Measurements from ENCODE around the gene RDH12.
"Not testable (repeated sequence)": the region's sequence is repeated elsewhere in the genome, so short reads cannot be mapped to it uniquely, and the experiment has no call there.

RDH12 gene

DNA sequence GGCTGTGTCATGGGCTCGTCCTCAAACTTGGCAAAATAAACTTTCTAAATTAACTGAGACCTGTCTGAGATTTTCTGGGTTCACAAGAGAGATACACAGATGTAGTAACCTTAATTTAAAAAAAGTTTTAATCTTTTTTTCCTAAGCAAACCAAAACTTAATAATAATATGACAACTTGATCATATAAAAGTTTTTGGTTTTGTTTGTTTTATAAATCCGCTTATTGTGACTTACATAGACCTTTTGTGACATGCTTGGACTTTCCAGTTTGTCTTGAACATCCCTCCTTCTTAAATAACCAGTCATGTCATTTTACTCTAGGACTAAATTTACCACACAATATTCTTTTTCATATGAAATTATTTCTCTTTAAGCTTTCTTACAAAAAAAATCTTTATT is 8.5 kb downstream of the RDH12 start:
- Histone ChIP-seq H4K20me1 (ENCODE audit: insufficient read depth, low read length) (no peaks in the 10 kb centered on the region), H3K27me3 (ENCODE audit: low read depth, low read length) (no peaks in the 10 kb centered on the region), H3K27ac (ENCODE audit: low read length) (no peak overlapping the region), H3K4me2 (ENCODE audit: low read length) (no peak overlapping the region), H3K9ac (ENCODE audit: low read length) (no peak overlapping the region), H3K4me1 (ENCODE audit: low read length) (no peaks in the 10 kb centered on the region), H3K36me3 (replicated peaks; ENCODE audit: low read depth, low read length) (no peaks in the 10 kb centered on the region), H3K4me3 (ENCODE audit: low read length) (no peak overlapping the region), H2AFZ (ENCODE audit: low read depth, low read length) (no peak overlapping the region), H3K9me3 (ENCODE audit: insufficient read depth, low read length) (peaks cover 19% of the 10 kb centered on the region), H3K79me2 (ENCODE audit: low read length) (no peaks in the 10 kb centered on the region)
- TF ChIP-seq, protein P1, sequence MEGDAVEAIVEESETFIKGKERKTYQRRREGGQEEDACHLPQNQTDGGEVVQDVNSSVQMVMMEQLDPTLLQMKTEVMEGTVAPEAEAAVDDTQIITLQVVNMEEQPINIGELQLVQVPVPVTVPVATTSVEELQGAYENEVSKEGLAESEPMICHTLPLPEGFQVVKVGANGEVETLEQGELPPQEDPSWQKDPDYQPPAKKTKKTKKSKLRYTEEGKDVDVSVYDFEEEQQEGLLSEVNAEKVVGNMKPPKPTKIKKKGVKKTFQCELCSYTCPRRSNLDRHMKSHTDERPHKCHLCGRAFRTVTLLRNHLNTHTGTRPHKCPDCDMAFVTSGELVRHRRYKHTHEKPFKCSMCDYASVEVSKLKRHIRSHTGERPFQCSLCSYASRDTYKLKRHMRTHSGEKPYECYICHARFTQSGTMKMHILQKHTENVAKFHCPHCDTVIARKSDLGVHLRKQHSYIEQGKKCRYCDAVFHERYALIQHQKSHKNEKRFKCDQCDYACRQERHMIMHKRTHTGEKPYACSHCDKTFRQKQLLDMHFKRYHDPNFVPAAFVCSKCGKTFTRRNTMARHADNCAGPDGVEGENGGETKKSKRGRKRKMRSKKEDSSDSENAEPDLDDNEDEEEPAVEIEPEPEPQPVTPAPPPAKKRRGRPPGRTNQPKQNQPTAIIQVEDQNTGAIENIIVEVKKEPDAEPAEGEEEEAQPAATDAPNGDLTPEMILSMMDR (IDR thresholded peaks at IDR 0.05; ENCODE audit: low read depth, low read length) = no peak
- TF ChIP-seq EZH2phosphoT487 (IDR thresholded peaks at IDR 0.05; ENCODE audit: low read depth) = no peak

- no peak overlapping the region for H3K4me3 ChIP-seq (ENCODE audit: low read length)
- TF ChIP-seq, protein P1 (IDR thresholded peaks at IDR 0.05; ENCODE audit: low read depth, low read length) = no peak
- TF ChIP-seq EZH2phosphoT487 (IDR thresholded peaks at IDR 0.05; ENCODE audit: low read depth) = no peak
- H3K27ac ChIP-seq (ENCODE audit: low read length) = no peak overlapping the region
- no peaks in the 10 kb centered on the region for H3K4me1 ChIP-seq (ENCODE audit: low read length)
- H3K27me3 ChIP-seq (ENCODE audit: low read depth, low read length) = peaks cover 7% of the 10 kb centered on the region
- no peak overlapping the region for H3K4me2 ChIP-seq (ENCODE audit: low read length)
- H3K9me3 ChIP-seq (ENCODE audit: insufficient read depth, low read length) = no peaks in the 10 kb centered on the region
- H3K79me2 ChIP-seq (ENCODE audit: low read length) = no peaks in the 10 kb centered on the region
- no peak overlapping the region for H2AFZ ChIP-seq (ENCODE audit: low read depth, low read length)
- no peaks in the 10 kb centered on the region for H4K20me1 ChIP-seq (ENCODE audit: insufficient read depth, low read length)
- no peaks in the 10 kb centered on the region for H3K36me3 ChIP-seq (replicated peaks; ENCODE audit: low read depth, low read length)
- H3K9ac ChIP-seq (ENCODE audit: low read length) = no peak overlapping the region
Observed at GRCh38 chr14:67717048-67717447, 15.4 kb downstream of the RDH12 start.

DNA sequence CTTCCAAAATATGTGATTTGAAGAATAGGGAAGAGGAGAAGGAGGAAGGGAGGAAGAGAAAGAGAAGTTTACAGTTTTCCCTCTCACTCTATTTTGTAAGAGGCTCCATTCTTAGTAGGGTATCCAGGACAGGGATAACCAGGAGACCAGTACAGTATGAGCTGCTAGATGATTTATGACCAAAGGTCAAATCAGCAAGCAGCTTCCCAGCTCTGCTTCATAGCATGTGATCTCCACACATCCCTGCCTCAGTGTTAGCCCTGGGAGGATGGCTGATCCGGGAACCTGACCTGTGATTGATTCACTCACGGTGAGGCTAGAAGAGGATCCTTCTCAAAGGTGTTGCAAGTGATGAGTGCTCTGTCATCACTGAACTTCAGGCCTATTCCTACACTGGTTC is 16.6 kb downstream of the RDH12 start:
- H3K79me2 ChIP-seq (ENCODE audit: low read length) = no peaks in the 10 kb centered on the region
- H3K36me3 ChIP-seq (replicated peaks; ENCODE audit: low read depth, low read length) = no peaks in the 10 kb centered on the region
- peaks cover 15% of the 10 kb centered on the region for H3K27me3 ChIP-seq (ENCODE audit: low read depth, low read length)
- no peak overlapping the region for H3K4me3 ChIP-seq (ENCODE audit: low read length)
- no peak overlapping the region for H3K4me2 ChIP-seq (ENCODE audit: low read length)
- no peaks in the 10 kb centered on the region for H4K20me1 ChIP-seq (ENCODE audit: insufficient read depth, low read length)
- no peak overlapping the region for H3K9ac ChIP-seq (ENCODE audit: low read length)
- H3K4me1 ChIP-seq (ENCODE audit: low read length) = no peaks in the 10 kb centered on the region
- no peak overlapping the region for H2AFZ ChIP-seq (ENCODE audit: low read depth, low read length)
- TF ChIP-seq, protein P1 (IDR thresholded peaks at IDR 0.05; ENCODE audit: low read depth, low read length) = no peak
- TF ChIP-seq EZH2phosphoT487 (IDR thresholded peaks at IDR 0.05; ENCODE audit: low read depth) = no peak
- no peak overlapping the region for H3K27ac ChIP-seq (ENCODE audit: low read length)
- no peaks in the 10 kb centered on the region for H3K9me3 ChIP-seq (ENCODE audit: insufficient read depth, low read length)

DNA sequence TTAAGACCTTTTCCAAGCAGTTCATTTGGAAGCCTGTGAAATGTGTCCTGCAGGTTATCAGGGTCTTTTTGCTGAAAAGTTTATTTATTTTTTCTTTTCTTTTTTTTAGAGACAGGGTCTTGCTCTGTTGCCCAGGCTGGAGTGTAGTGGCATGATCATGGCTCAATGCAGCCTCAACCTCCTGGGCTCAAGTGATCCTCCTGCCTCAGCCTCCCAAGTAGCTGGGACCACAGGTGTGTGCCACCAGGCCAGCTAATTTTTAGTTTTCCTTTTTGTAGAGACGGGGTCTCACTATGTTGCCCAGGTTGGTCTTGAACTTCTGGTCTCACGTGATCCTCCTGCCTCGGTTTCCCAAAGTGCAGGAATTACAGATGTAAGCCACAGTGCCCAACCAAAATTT is 17.7 kb downstream of the RDH12 start:
- H3K4me1 ChIP-seq (ENCODE audit: low read length); H4K20me1 ChIP-seq (ENCODE audit: insufficient read depth, low read length): not testable (repeated sequence)

GRCh38 chr14:67719866-67720265 is 18.2 kb downstream of the RDH12 start:
- Histone ChIP-seq H3K27ac (ENCODE audit: low read length) (no peak overlapping the region), H2AFZ (ENCODE audit: low read depth, low read length) (no peak overlapping the region), H3K9ac (ENCODE audit: low read length) (no peak overlapping the region), H3K27me3 (ENCODE audit: low read depth, low read length) (peaks cover 24% of the 10 kb centered on the region), H3K4me3 (ENCODE audit: low read length) (no peak overlapping the region), H3K4me2 (ENCODE audit: low read length) (no peak overlapping the region), H3K36me3 (replicated peaks; ENCODE audit: low read depth, low read length) (no peaks in the 10 kb centered on the region), H3K79me2 (ENCODE audit: low read length) (no peaks in the 10 kb centered on the region), H4K20me1 (ENCODE audit: insufficient read depth, low read length) (no peaks in the 10 kb centered on the region), H3K9me3 (ENCODE audit: insufficient read depth, low read length) (no peaks in the 10 kb centered on the region), H3K4me1 (ENCODE audit: low read length) (no peaks in the 10 kb centered on the region)
- TF ChIP-seq, protein P1 (IDR thresholded peaks at IDR 0.05; ENCODE audit: low read depth, low read length) = no peak
- TF ChIP-seq EZH2phosphoT487 (IDR thresholded peaks at IDR 0.05; ENCODE audit: low read depth) = no peak

More for the DNA sequence above, 17.7 kb downstream of the RDH12 start:
- not testable (repeated sequence) for H3K9ac ChIP-seq (ENCODE audit: low read length); H2AFZ ChIP-seq (ENCODE audit: low read depth, low read length); H3K36me3 ChIP-seq (replicated peaks; ENCODE audit: low read depth, low read length); H3K4me3 ChIP-seq (ENCODE audit: low read length); H3K4me2 ChIP-seq (ENCODE audit: low read length); H3K27ac ChIP-seq (ENCODE audit: low read length); H3K79me2 ChIP-seq (ENCODE audit: low read length); H3K9me3 ChIP-seq (ENCODE audit: insufficient read depth, low read length)
- peaks cover 24% of the 10 kb centered on the region for H3K27me3 ChIP-seq (ENCODE audit: low read depth, low read length)

All from OCI-LY3 (cell line).